Neural cell (in vitro differentiated cells): ENCODE measurements around the gene DNAAF1. TPM values are rescaled to one million over a fixed set of nuclear protein-coding genes. Genes with fewer than 3 reads are reported as not detected.

Experiments
- H2AFZ ChIP-seq: fragments of 200-600, 300-800 bp; sonication (generic), shearing (Covaris generic); 2 replicates; pipeline ENCODE4 v1.6.0; 2014; ENCODE audit warnings: low read depth, mild to moderate bottlenecking, antibody characterized with exemption, low read length, moderate library complexity
- H3F3A ChIP-seq: fragments of 200-600 bp; shearing (Covaris generic); 2 replicates; pipeline ENCODE4 v1.6.1; 2016; ENCODE audit warnings: mild to moderate bottlenecking, moderate library complexity, mixed read lengths, antibody characterized with exemption, low read length; ENCODE audit not compliant: insufficient read depth, poor library complexity, severe bottlenecking
- H3K27ac ChIP-seq: fragments of 200-600, 300-800 bp; sonication (generic), shearing (Covaris generic); 2 replicates; pipeline ENCODE4 v1.5.1; 2014; ENCODE audit warnings: mild to moderate bottlenecking, low read length, moderate library complexity
- H3K27me3 ChIP-seq: fragments of 300-800, 200-600 bp; sonication (generic), shearing (Covaris generic); 2 replicates; pipeline ENCODE4 v1.6.0; 2014; ENCODE audit warnings: mild to moderate bottlenecking, low read depth, low read length, moderate library complexity; ENCODE audit not compliant: insufficient read depth
- H3K36me3 ChIP-seq: fragments of 300-800, 200-600 bp; sonication (generic), shearing (Covaris generic); 2 replicates; pipeline ENCODE4 v1.5.1; 2014; ENCODE audit warnings: mild to moderate bottlenecking, antibody characterized with exemption, low read length, moderate library complexity; ENCODE audit not compliant: insufficient read depth
- H3K4me2 ChIP-seq: fragments of 300-800, 200-600 bp; sonication (generic), shearing (Covaris generic); 2 replicates; pipeline ENCODE4 v1.6.0; 2014; ENCODE audit warnings: mild to moderate bottlenecking, low read length
- H3K4me3 ChIP-seq: fragments of 300-800, 200-600 bp; sonication (generic), shearing (Covaris generic); 2 replicates; pipeline ENCODE4 v1.5.1; 2014; ENCODE audit warnings: mild to moderate bottlenecking, low read length, moderate library complexity
- H3K79me2 ChIP-seq: fragments of 200-600 bp; shearing (Covaris generic); replicated peaks from 2 replicates; pipeline ENCODE4 v1.6.0; 2014; ENCODE audit warnings: mild to moderate bottlenecking, low read length, moderate library complexity; ENCODE audit not compliant: insufficient read depth
- H3K9ac ChIP-seq: fragments of 300-800, 200-600 bp; sonication (generic), shearing (Covaris generic); 2 replicates; pipeline ENCODE4 v1.6.1; 2016; ENCODE audit warnings: mild to moderate bottlenecking, low read length, mixed read lengths
- H3K9me2 ChIP-seq: fragments of 200-600 bp; shearing (Covaris generic); 2 replicates; pipeline ENCODE4 v1.6.1; 2016; ENCODE audit warnings: mild to moderate bottlenecking, low read length, mixed read lengths; ENCODE audit not compliant: insufficient read depth
- H3K9me3 ChIP-seq: fragments of 200-600, 300-800 bp; sonication (generic), shearing (Covaris generic); 2 replicates; pipeline ENCODE4 v1.6.1; 2016; ENCODE audit warnings: mild to moderate bottlenecking, mixed run types, low read length, moderate library complexity, mixed read lengths
- H4K20me1 ChIP-seq: fragments of 200-600 bp; shearing (Covaris generic); 2 replicates; pipeline ENCODE4 v1.6.1; 2016; ENCODE audit warnings: mild to moderate bottlenecking, mixed run types; ENCODE audit not compliant: insufficient read depth
- EP300 ChIP-seq: fragments of 450-650 bp; conservative IDR thresholded peaks from 2 replicates; pipeline ENCODE4 v1.6.1; 2014; ENCODE audit warnings: antibody characterized with exemption, mild to moderate bottlenecking, moderate library complexity; ENCODE audit not compliant: poor library complexity, severe bottlenecking
- EZH2 ChIP-seq: fragments of 200-600, 300-800 bp; shearing (Covaris generic), sonication (generic); IDR thresholded peaks from 2 replicates; pipeline ENCODE4 v1.6.1; 2014; ENCODE audit warnings: antibody characterized with exemption, low read length, borderline replicate concordance, mild to moderate bottlenecking; ENCODE audit not compliant: insufficient read depth, poor library complexity, severe bottlenecking
- MXI1 ChIP-seq: fragments of 450-650 bp; conservative IDR thresholded peaks from 2 replicates; pipeline ENCODE4 v1.6.1; 2014; ENCODE audit warnings: antibody characterized with exemption, mild to moderate bottlenecking; ENCODE audit not compliant: poor library complexity, severe bottlenecking
- POLR2AphosphoS5 ChIP-seq: IDR thresholded peaks from 2 replicates; pipeline ENCODE4 v1.6.1; 2012
- RAD21 ChIP-seq: fragments of 450-650 bp; conservative IDR thresholded peaks from 2 replicates; pipeline ENCODE4 v1.6.1; 2014; ENCODE audit warnings: antibody characterized with exemption, mild to moderate bottlenecking, moderate library complexity
- SMC3 ChIP-seq: fragments of 450-650 bp; conservative IDR thresholded peaks from 2 replicates; pipeline ENCODE4 v1.6.1; 2014; ENCODE audit warnings: antibody characterized with exemption, mild to moderate bottlenecking, moderate library complexity; ENCODE audit not compliant: poor library complexity
- TAF1 ChIP-seq: IDR thresholded peaks from 2 replicates; pipeline ENCODE4 v1.6.1; 2012; ENCODE audit warnings: low read depth
- polyA plus RNA-seq: library from polyadenylated mRNA; depleted of rRNA; stranded (reverse); fragments of >200 nt; gene quantifications from 2 replicates; pipeline ENCODE4 v1.2.3, GENCODE V29; 2014
- TF ChIP-seq, protein P1 (sequence below): IDR thresholded peaks from 2 replicates; pipeline ENCODE4 v1.6.1; 2012; ENCODE audit warnings: borderline replicate concordance
- TF ChIP-seq, protein P2 (sequence below): fragments of 450-650 bp; IDR thresholded peaks from 2 replicates; pipeline ENCODE4 v1.5.1; 2014; ENCODE audit warnings: antibody characterized with exemption, mild to moderate bottlenecking, moderate library complexity; ENCODE audit not compliant: poor library complexity, severe bottlenecking

The DNAAF1 gene
- polyA plus RNA-seq, 1 donor from 2014 or later = 0.71 TPM

GRCh38 chr16:84195201-84196093 lies 50.3 kb downstream of the DNAAF1 start:
- Histone ChIP-seq H3K79me2 (no peaks in the 10 kb centered on the region), H3K27ac (no peak overlapping the region), H3K4me3 (no peak overlapping the region), H3K9me2 (no peaks in the 10 kb centered on the region), H4K20me1 (no peaks in the 10 kb centered on the region), H3K9ac (no peak overlapping the region), H3K4me2 (no peak overlapping the region), H2AFZ (no peak overlapping the region), H3F3A (no peaks in the 10 kb centered on the region), H3K9me3 (no peaks in the 10 kb centered on the region), H3K36me3 (no peaks in the 10 kb centered on the region), H3K27me3 (no peaks in the 10 kb centered on the region)
- no peak for TF ChIP-seq RAD21
- TF ChIP-seq MXI1 = no peak
- TF ChIP-seq, protein P1, sequence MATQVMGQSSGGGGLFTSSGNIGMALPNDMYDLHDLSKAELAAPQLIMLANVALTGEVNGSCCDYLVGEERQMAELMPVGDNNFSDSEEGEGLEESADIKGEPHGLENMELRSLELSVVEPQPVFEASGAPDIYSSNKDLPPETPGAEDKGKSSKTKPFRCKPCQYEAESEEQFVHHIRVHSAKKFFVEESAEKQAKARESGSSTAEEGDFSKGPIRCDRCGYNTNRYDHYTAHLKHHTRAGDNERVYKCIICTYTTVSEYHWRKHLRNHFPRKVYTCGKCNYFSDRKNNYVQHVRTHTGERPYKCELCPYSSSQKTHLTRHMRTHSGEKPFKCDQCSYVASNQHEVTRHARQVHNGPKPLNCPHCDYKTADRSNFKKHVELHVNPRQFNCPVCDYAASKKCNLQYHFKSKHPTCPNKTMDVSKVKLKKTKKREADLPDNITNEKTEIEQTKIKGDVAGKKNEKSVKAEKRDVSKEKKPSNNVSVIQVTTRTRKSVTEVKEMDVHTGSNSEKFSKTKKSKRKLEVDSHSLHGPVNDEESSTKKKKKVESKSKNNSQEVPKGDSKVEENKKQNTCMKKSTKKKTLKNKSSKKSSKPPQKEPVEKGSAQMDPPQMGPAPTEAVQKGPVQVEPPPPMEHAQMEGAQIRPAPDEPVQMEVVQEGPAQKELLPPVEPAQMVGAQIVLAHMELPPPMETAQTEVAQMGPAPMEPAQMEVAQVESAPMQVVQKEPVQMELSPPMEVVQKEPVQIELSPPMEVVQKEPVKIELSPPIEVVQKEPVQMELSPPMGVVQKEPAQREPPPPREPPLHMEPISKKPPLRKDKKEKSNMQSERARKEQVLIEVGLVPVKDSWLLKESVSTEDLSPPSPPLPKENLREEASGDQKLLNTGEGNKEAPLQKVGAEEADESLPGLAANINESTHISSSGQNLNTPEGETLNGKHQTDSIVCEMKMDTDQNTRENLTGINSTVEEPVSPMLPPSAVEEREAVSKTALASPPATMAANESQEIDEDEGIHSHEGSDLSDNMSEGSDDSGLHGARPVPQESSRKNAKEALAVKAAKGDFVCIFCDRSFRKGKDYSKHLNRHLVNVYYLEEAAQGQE = no peak
- TF ChIP-seq POLR2AphosphoS5 = no peak
- no peak for TF ChIP-seq SMC3
- TF ChIP-seq EZH2 = no peak
- TF ChIP-seq EP300 = no peak
- no peak for TF ChIP-seq TAF1
- TF ChIP-seq, protein P2, sequence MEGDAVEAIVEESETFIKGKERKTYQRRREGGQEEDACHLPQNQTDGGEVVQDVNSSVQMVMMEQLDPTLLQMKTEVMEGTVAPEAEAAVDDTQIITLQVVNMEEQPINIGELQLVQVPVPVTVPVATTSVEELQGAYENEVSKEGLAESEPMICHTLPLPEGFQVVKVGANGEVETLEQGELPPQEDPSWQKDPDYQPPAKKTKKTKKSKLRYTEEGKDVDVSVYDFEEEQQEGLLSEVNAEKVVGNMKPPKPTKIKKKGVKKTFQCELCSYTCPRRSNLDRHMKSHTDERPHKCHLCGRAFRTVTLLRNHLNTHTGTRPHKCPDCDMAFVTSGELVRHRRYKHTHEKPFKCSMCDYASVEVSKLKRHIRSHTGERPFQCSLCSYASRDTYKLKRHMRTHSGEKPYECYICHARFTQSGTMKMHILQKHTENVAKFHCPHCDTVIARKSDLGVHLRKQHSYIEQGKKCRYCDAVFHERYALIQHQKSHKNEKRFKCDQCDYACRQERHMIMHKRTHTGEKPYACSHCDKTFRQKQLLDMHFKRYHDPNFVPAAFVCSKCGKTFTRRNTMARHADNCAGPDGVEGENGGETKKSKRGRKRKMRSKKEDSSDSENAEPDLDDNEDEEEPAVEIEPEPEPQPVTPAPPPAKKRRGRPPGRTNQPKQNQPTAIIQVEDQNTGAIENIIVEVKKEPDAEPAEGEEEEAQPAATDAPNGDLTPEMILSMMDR = no peak

- Histone ChIP-seq H3K9me3 (no peaks in the 10 kb centered on the region), H3F3A (no peaks in the 10 kb centered on the region)
- TF ChIP-seq MXI1 = no peak
- TF ChIP-seq, protein P2 = no peak
- TF ChIP-seq TAF1 = no peak
- TF ChIP-seq POLR2AphosphoS5 = no peak
- TF ChIP-seq, protein P1 = no peak
- no peak for TF ChIP-seq RAD21
These were observed 51.0 kb downstream of the DNAAF1 start for GRCh38 chr16:84196101-84196500.

More at GRCh38 chr16:84196101-84196500, 51.0 kb downstream of the DNAAF1 start:
- Histone ChIP-seq H3K36me3 (no peaks in the 10 kb centered on the region), H3K27ac (no peak overlapping the region), H3K9me2 (no peaks in the 10 kb centered on the region), H3K27me3 (no peaks in the 10 kb centered on the region), H3K9ac (no peak overlapping the region), H3K4me2 (no peak overlapping the region), H3K79me2 (no peaks in the 10 kb centered on the region), H3K4me3 (no peak overlapping the region), H2AFZ (no peak overlapping the region), H4K20me1 (no peaks in the 10 kb centered on the region)
